ENCODE results near the gene TTC16.

- TF ChIP-seq CTCF (IDR thresholded peaks at IDR 0.05; ENCODE audit: poor library complexity) (no peak), EZH2phosphoT487 (IDR thresholded peaks at IDR 0.05; ENCODE audit: low read depth, severe bottlenecking, unreplicated experiment) (no peak), EZH2 (IDR thresholded peaks at IDR 0.05; ENCODE audit: borderline replicate concordance) (no peak)
These were observed 23.9 kb downstream of the TTC16 start for GRCh38 chr9:127739614-127740330.

All from hepatocyte (in vitro differentiated cells).